C4-2B (cell line): ENCODE results near the gene SLC24A3.

Source experiments
- ZFX ChIP-seq: fragments of 450-650 bp; IDR thresholded peaks from 2 replicates; pipeline ENCODE4 v1.6.1; 2017
- TF ChIP-seq, protein P1 (sequence below): fragments of 450-650 bp; conservative IDR thresholded peaks from 2 replicates; pipeline ENCODE4 v1.5.1; 2017; ENCODE audit warnings: mild to moderate bottlenecking

- TF ChIP-seq, protein P1, sequence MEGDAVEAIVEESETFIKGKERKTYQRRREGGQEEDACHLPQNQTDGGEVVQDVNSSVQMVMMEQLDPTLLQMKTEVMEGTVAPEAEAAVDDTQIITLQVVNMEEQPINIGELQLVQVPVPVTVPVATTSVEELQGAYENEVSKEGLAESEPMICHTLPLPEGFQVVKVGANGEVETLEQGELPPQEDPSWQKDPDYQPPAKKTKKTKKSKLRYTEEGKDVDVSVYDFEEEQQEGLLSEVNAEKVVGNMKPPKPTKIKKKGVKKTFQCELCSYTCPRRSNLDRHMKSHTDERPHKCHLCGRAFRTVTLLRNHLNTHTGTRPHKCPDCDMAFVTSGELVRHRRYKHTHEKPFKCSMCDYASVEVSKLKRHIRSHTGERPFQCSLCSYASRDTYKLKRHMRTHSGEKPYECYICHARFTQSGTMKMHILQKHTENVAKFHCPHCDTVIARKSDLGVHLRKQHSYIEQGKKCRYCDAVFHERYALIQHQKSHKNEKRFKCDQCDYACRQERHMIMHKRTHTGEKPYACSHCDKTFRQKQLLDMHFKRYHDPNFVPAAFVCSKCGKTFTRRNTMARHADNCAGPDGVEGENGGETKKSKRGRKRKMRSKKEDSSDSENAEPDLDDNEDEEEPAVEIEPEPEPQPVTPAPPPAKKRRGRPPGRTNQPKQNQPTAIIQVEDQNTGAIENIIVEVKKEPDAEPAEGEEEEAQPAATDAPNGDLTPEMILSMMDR = no peak
- TF ChIP-seq ZFX = no peak
Observed at GRCh38 chr20:19416627-19417026, 204.2 kb downstream of the SLC24A3 start.
